ENCODE measurements around the gene PLK2.

DNA sequence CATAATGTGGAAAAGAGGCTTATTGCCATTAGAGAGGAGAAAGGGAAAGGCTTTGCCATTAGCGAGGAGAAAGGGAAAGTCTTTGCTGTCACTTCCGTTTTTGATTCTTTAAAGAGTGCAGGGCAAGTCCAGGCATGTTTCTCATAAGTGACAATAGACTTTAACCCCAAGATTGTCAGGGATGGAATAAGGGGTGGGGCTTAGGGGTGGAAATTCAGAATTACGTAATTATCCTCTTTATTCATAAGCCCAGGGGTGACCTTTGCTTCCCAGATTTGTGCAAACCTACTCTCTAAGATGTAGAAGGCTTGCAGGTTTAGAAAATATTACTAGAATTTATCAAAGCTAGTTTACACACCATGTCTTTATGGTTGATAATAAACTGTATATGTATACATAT, 2.3 kb upstream of the PLK2 start:
- TF ChIP-seq, protein P1, sequence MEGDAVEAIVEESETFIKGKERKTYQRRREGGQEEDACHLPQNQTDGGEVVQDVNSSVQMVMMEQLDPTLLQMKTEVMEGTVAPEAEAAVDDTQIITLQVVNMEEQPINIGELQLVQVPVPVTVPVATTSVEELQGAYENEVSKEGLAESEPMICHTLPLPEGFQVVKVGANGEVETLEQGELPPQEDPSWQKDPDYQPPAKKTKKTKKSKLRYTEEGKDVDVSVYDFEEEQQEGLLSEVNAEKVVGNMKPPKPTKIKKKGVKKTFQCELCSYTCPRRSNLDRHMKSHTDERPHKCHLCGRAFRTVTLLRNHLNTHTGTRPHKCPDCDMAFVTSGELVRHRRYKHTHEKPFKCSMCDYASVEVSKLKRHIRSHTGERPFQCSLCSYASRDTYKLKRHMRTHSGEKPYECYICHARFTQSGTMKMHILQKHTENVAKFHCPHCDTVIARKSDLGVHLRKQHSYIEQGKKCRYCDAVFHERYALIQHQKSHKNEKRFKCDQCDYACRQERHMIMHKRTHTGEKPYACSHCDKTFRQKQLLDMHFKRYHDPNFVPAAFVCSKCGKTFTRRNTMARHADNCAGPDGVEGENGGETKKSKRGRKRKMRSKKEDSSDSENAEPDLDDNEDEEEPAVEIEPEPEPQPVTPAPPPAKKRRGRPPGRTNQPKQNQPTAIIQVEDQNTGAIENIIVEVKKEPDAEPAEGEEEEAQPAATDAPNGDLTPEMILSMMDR (IDR thresholded peaks at IDR 0.05): no peak
- TF ChIP-seq, protein P2, sequence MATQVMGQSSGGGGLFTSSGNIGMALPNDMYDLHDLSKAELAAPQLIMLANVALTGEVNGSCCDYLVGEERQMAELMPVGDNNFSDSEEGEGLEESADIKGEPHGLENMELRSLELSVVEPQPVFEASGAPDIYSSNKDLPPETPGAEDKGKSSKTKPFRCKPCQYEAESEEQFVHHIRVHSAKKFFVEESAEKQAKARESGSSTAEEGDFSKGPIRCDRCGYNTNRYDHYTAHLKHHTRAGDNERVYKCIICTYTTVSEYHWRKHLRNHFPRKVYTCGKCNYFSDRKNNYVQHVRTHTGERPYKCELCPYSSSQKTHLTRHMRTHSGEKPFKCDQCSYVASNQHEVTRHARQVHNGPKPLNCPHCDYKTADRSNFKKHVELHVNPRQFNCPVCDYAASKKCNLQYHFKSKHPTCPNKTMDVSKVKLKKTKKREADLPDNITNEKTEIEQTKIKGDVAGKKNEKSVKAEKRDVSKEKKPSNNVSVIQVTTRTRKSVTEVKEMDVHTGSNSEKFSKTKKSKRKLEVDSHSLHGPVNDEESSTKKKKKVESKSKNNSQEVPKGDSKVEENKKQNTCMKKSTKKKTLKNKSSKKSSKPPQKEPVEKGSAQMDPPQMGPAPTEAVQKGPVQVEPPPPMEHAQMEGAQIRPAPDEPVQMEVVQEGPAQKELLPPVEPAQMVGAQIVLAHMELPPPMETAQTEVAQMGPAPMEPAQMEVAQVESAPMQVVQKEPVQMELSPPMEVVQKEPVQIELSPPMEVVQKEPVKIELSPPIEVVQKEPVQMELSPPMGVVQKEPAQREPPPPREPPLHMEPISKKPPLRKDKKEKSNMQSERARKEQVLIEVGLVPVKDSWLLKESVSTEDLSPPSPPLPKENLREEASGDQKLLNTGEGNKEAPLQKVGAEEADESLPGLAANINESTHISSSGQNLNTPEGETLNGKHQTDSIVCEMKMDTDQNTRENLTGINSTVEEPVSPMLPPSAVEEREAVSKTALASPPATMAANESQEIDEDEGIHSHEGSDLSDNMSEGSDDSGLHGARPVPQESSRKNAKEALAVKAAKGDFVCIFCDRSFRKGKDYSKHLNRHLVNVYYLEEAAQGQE (IDR thresholded peaks at IDR 0.05; ENCODE audit: insufficient read depth in 1 of 2, low read depth in 2 of 2, low read length in 1 of 2): no peak
- TF ChIP-seq POLR2AphosphoS5 (IDR thresholded peaks at IDR 0.05; ENCODE audit: low read depth, low read length): no peak
- no peak for TF ChIP-seq SIN3A (IDR thresholded peaks at IDR 0.05; ENCODE audit: borderline replicate concordance, insufficient read depth, low read depth, low read length)
- no peak for TF ChIP-seq TCF7L2 (IDR thresholded peaks at IDR 0.05; ENCODE audit: low read depth, low read length)

Measured in Panc1 (cell line).